Measurements from ENCODE around the gene RABGGTA.

RABGGTA gene

GRCh38 chr14:24299255-24300191 is 28.1 kb upstream of the RABGGTA start, which contains the start of the genes DHRS1 and NOP9:
TSS of gene DHRS1 (minus strand) at chr14:24299780. CDS start at chr14:24299106, 674 bp downstream.
TSS of gene NOP9 (plus strand) at chr14:24299850. CDS start at chr14:24299955, 105 bp downstream.
- peaks cover 48% of the 10 kb centered on the region for H3K36me3 ChIP-seq (ENCODE audit: control insufficient read depth, insufficient read depth, low read length)
- no peaks in the 10 kb centered on the region for H3K9me3 ChIP-seq (ENCODE audit: control insufficient read depth, insufficient read depth, low read length)
- no peaks in the 10 kb centered on the region for H3K27me3 ChIP-seq (ENCODE audit: control insufficient read depth, insufficient read depth, low read length)
- H3K4me3 ChIP-seq (ENCODE audit: low read depth, low read length), result peak within 1 kb of the TSS; percentile 92
- peak within 1 kb of the TSS; percentile 79 for H3K27ac ChIP-seq (ENCODE audit: low read depth, low read length)
- H3K9ac ChIP-seq (ENCODE audit: low read depth, low read length), result peak within 1 kb of the TSS; percentile 70; the same call in 1 of the 2 replicates
- H3K4me1 ChIP-seq (ENCODE audit: control insufficient read depth, insufficient read depth, low read length), result peaks cover 10% of the 10 kb centered on the region; the same call in 1 of the 2 replicates

- no peak overlapping the region; the same call in 1 of the 2 replicates for H3K9ac ChIP-seq (ENCODE audit: low read depth, low read length)
- H3K36me3 ChIP-seq (ENCODE audit: control insufficient read depth, insufficient read depth, low read length), result peaks cover 43% of the 10 kb centered on the region
- H3K4me1 ChIP-seq (ENCODE audit: control insufficient read depth, insufficient read depth, low read length), result peaks cover 10% of the 10 kb centered on the region; the same call in 1 of the 2 replicates
- H3K27ac ChIP-seq (ENCODE audit: low read depth, low read length), result peak overlapping the region; percentile 79
- peak overlapping the region; percentile 92 for H3K4me3 ChIP-seq (ENCODE audit: low read depth, low read length)
- H3K27me3 ChIP-seq (ENCODE audit: control insufficient read depth, insufficient read depth, low read length), result no peaks in the 10 kb centered on the region
- H3K9me3 ChIP-seq (ENCODE audit: control insufficient read depth, insufficient read depth, low read length), result no peaks in the 10 kb centered on the region
These were observed 27.5 kb upstream of the RABGGTA start for GRCh38 chr14:24298892-24299254.

GRCh38 chr14:24297190-24297964 is 26.0 kb upstream of the RABGGTA start:
- H3K4me3 ChIP-seq (ENCODE audit: low read depth, low read length), result no peak overlapping the region
- no peaks in the 10 kb centered on the region for H3K9me3 ChIP-seq (ENCODE audit: control insufficient read depth, insufficient read depth, low read length)
- peaks cover 10% of the 10 kb centered on the region; the same call in 1 of the 2 replicates for H3K4me1 ChIP-seq (ENCODE audit: control insufficient read depth, insufficient read depth, low read length)
- H3K27ac ChIP-seq (ENCODE audit: low read depth, low read length), result no peak overlapping the region
- peaks cover 33% of the 10 kb centered on the region for H3K36me3 ChIP-seq (ENCODE audit: control insufficient read depth, insufficient read depth, low read length)
- H3K27me3 ChIP-seq (ENCODE audit: control insufficient read depth, insufficient read depth, low read length), result no peaks in the 10 kb centered on the region
- H3K9ac ChIP-seq (ENCODE audit: low read depth, low read length), result no peak overlapping the region

- H3K27ac ChIP-seq (ENCODE audit: low read depth, low read length), result peak overlapping the region; percentile 36
- H3K36me3 ChIP-seq (ENCODE audit: control insufficient read depth, insufficient read depth, low read length), result peaks cover 30% of the 10 kb centered on the region
- H3K4me1 ChIP-seq (ENCODE audit: control insufficient read depth, insufficient read depth, low read length), result peaks cover 10% of the 10 kb centered on the region; the same call in 1 of the 2 replicates
- no peak overlapping the region for H3K9ac ChIP-seq (ENCODE audit: low read depth, low read length)
- no peaks in the 10 kb centered on the region for H3K9me3 ChIP-seq (ENCODE audit: control insufficient read depth, insufficient read depth, low read length)
- H3K27me3 ChIP-seq (ENCODE audit: control insufficient read depth, insufficient read depth, low read length), result no peaks in the 10 kb centered on the region
- no peak overlapping the region for H3K4me3 ChIP-seq (ENCODE audit: low read depth, low read length)
These were observed 25.2 kb upstream of the RABGGTA start for GRCh38 chr14:24296341-24297157.

GRCh38 chr14:24293525-24293924 is 22.1 kb upstream of the RABGGTA start:
- Histone ChIP-seq H3K27ac (ENCODE audit: low read depth, low read length) (no peak overlapping the region), H3K27me3 (ENCODE audit: control insufficient read depth, insufficient read depth, low read length) (no peaks in the 10 kb centered on the region), H3K36me3 (ENCODE audit: control insufficient read depth, insufficient read depth, low read length) (peaks cover 38% of the 10 kb centered on the region), H3K4me1 (ENCODE audit: control insufficient read depth, insufficient read depth, low read length) (no peaks in the 10 kb centered on the region), H3K9me3 (ENCODE audit: control insufficient read depth, insufficient read depth, low read length) (no peaks in the 10 kb centered on the region), H3K9ac (ENCODE audit: low read depth, low read length) (no peak overlapping the region), H3K4me3 (ENCODE audit: low read depth, low read length) (no peak overlapping the region)

DNA sequence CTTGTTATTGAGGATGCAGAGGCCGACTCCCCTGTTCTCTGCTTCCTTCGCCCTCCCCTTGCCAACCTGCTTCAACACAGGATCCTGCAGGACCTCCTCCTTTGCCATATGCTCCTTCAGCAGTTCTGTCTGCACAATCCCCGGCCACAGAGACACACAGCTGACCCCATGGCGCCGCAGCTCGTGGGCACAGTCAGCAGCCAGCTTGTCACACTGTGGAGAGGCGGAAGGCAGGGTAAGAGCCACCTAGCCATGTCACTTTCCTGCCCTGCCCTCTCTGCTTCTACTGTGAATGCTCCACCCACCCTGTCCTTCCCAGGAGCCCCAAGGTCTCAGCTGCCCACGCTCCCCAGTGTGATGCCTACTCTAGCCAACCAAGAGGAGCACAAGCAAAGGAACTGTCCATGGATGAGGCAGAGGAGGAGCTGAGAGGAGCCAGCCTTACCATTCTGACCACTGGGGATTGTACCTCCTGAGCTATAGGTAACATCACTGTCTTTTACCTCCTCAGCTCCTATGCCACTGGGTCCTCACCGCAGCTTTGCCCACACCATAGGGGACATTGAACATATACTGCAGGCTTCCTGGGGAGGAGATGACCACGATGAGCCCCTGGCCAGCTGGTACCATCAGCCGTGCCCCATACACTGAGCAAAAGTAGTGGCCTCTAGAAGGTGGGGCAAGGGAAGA is 20.9 kb upstream of the RABGGTA start:
- Histone ChIP-seq H3K27ac (ENCODE audit: low read depth, low read length) (no peak overlapping the region), H3K36me3 (ENCODE audit: control insufficient read depth, insufficient read depth, low read length) (peaks cover 38% of the 10 kb centered on the region), H3K4me1 (ENCODE audit: control insufficient read depth, insufficient read depth, low read length) (no peaks in the 10 kb centered on the region), H3K27me3 (ENCODE audit: control insufficient read depth, insufficient read depth, low read length) (no peaks in the 10 kb centered on the region), H3K4me3 (ENCODE audit: low read depth, low read length) (no peak overlapping the region), H3K9ac (ENCODE audit: low read depth, low read length) (no peak overlapping the region), H3K9me3 (ENCODE audit: control insufficient read depth, insufficient read depth, low read length) (no peaks in the 10 kb centered on the region)

DNA sequence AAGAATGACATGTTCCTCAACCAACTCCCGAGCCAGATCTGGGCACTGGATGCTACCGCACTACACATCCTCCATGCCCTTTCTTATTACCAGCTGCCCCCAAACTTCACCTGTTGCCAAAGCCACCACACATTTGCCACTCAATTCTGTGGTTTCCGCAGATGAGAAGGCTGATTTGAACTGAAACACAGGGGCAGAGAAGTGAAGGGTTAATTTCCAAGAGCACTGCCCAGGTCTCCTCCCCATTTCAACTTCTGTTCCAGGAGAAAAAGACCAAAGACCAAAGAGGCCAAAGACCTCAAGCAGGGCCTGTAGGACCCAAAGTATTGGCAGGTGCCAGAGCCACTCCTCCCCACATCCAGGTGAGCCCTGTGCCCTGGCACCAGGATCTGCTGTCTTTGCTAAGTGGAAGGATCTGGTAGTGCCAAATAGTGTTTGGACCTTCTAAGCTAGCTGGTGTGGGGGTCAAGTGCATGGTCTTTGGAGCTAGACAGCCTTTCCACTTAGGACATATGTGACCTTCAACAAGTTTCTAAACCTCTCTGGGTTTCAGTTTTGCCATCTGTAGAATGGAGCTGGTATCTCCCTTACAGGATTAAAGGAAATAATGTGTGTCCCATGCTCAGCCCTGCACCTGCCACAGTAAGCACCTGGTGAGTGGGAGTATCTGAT is 20.2 kb upstream of the RABGGTA start:
- peaks cover 38% of the 10 kb centered on the region for H3K36me3 ChIP-seq (ENCODE audit: control insufficient read depth, insufficient read depth, low read length)
- no peak overlapping the region for H3K27ac ChIP-seq (ENCODE audit: low read depth, low read length)
- no peaks in the 10 kb centered on the region for H3K4me1 ChIP-seq (ENCODE audit: control insufficient read depth, insufficient read depth, low read length)
- H3K27me3 ChIP-seq (ENCODE audit: control insufficient read depth, insufficient read depth, low read length), result no peaks in the 10 kb centered on the region
- H3K9ac ChIP-seq (ENCODE audit: low read depth, low read length), result no peak overlapping the region
- no peak overlapping the region for H3K4me3 ChIP-seq (ENCODE audit: low read depth, low read length)
- no peaks in the 10 kb centered on the region for H3K9me3 ChIP-seq (ENCODE audit: control insufficient read depth, insufficient read depth, low read length)

DNA sequence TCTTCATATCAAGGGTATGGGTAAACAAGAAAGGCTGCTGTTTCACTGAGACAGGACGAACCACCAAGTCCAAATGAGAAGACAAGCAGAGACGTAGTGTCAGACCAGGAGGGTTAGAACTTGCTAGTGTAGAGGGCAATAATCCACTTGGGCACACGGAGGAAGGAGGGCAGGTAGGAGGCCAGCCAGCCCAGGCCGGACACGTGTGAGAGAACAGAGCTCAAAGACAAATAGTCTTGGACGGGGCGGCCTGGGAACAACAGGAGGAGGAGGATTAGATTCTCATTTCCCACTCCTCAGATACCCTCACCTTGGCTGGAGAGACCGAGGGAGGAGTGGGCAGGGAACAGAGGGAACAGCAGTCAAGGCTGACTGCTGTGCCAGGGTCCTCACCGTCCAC is 19.3 kb upstream of the RABGGTA start:
- no peaks in the 10 kb centered on the region for H3K9me3 ChIP-seq (ENCODE audit: control insufficient read depth, insufficient read depth, low read length)
- H3K4me3 ChIP-seq (ENCODE audit: low read depth, low read length), result no peak overlapping the region
- H3K36me3 ChIP-seq (ENCODE audit: control insufficient read depth, insufficient read depth, low read length), result peaks cover 31% of the 10 kb centered on the region
- H3K9ac ChIP-seq (ENCODE audit: low read depth, low read length), result no peak overlapping the region
- H3K27ac ChIP-seq (ENCODE audit: low read depth, low read length), result no peak overlapping the region
- no peaks in the 10 kb centered on the region for H3K4me1 ChIP-seq (ENCODE audit: control insufficient read depth, insufficient read depth, low read length)
- no peaks in the 10 kb centered on the region for H3K27me3 ChIP-seq (ENCODE audit: control insufficient read depth, insufficient read depth, low read length)

- Histone ChIP-seq H3K9ac (ENCODE audit: low read depth, low read length) (no peak overlapping the region), H3K4me1 (ENCODE audit: control insufficient read depth, insufficient read depth, low read length) (no peaks in the 10 kb centered on the region), H3K36me3 (ENCODE audit: control insufficient read depth, insufficient read depth, low read length) (peaks cover 26% of the 10 kb centered on the region)
These were observed 18.4 kb upstream of the RABGGTA start for GRCh38 chr14:24289649-24290280.

More at GRCh38 chr14:24289649-24290280, 18.4 kb upstream of the RABGGTA start:
- no peaks in the 10 kb centered on the region for H3K9me3 ChIP-seq (ENCODE audit: control insufficient read depth, insufficient read depth, low read length)
- no peak overlapping the region for H3K27ac ChIP-seq (ENCODE audit: low read depth, low read length)
- H3K4me3 ChIP-seq (ENCODE audit: low read depth, low read length), result no peak overlapping the region
- no peaks in the 10 kb centered on the region for H3K27me3 ChIP-seq (ENCODE audit: control insufficient read depth, insufficient read depth, low read length)
